GM06990 (cell line): ENCODE data around the gene ITFG1.
"Not testable (repeated sequence)": the region's sequence is repeated elsewhere in the genome, so short reads cannot be mapped to it uniquely, and the experiment has no call there.

Experiments used
- DNase-seq: peaks from one replicate; pipeline ENCODE4 v3.0.0-alpha.2; 2011; ENCODE audit not compliant: insufficient read length; ENCODE audit errors: extremely low read depth
- H3K27me3 ChIP-seq: replicated peaks from 2 replicates; pipeline ENCODE4 v1.6.0; 2011; ENCODE audit warnings: low read length; ENCODE audit not compliant: control insufficient read depth, insufficient read depth
- H3K36me3 ChIP-seq: 2 replicates; pipeline ENCODE4 v1.5.1; 2011; ENCODE audit warnings: low read length; ENCODE audit not compliant: control insufficient read depth, insufficient read depth
- H3K4me3 ChIP-seq: replicated peaks from 2 replicates; pipeline ENCODE4 v1.5.1; 2011; ENCODE audit warnings: low read depth, mild to moderate bottlenecking, control low read depth, low read length
- CTCF ChIP-seq: IDR thresholded peaks from 2 replicates; pipeline ENCODE4 v1.5.1; 2011; ENCODE audit warnings: low read length, control low read depth, mild to moderate bottlenecking, inconsistent platforms; ENCODE audit not compliant: insufficient read depth, poor library complexity, severe bottlenecking

ITFG1 gene

GRCh38 chr16:47196457-47196856 is 264.4 kb downstream of the ITFG1 start:
- Histone ChIP-seq H3K36me3 (no peaks in the 10 kb centered on the region), H3K27me3 (no peaks in the 10 kb centered on the region), H3K4me3 (no peak overlapping the region)
- no peak for TF ChIP-seq CTCF
- no peak for DNase-seq

- no peak overlapping the region for H3K4me3 ChIP-seq
These were observed 278.5 kb downstream of the ITFG1 start for GRCh38 chr16:47182318-47182717.

GRCh38 chr16:47181066-47181465 is 279.8 kb downstream of the ITFG1 start:
- not testable (repeated sequence) for DNase-seq, H3K4me3 ChIP-seq, H3K36me3 ChIP-seq, H3K27me3 ChIP-seq

More at GRCh38 chr16:47182318-47182717, 278.5 kb downstream of the ITFG1 start:
- H3K36me3 ChIP-seq: no peaks in the 10 kb centered on the region
- no peak for DNase-seq
- no peaks in the 10 kb centered on the region for H3K27me3 ChIP-seq
- no peak for TF ChIP-seq CTCF

GRCh38 chr16:47180073-47180472 is 280.8 kb downstream of the ITFG1 start:
- no peaks in the 10 kb centered on the region for H3K27me3 ChIP-seq
- H3K36me3 ChIP-seq: no peaks in the 10 kb centered on the region
- TF ChIP-seq CTCF: no peak
- H3K4me3 ChIP-seq: no peak overlapping the region
- no peak for DNase-seq

GRCh38 chr16:47175152-47175551 is 285.7 kb downstream of the ITFG1 start:
- Histone ChIP-seq H3K4me3 (no peak overlapping the region), H3K36me3 (no peaks in the 10 kb centered on the region), H3K27me3 (no peaks in the 10 kb centered on the region)
- DNase-seq: no peak
- no peak for TF ChIP-seq CTCF

GRCh38 chr16:47162670-47163420 is 298.0 kb downstream of the ITFG1 start:
- H3K4me3 ChIP-seq: no peak overlapping the region
- no peak for TF ChIP-seq CTCF
- H3K27me3 ChIP-seq: no peaks in the 10 kb centered on the region
- no peak for DNase-seq
- H3K36me3 ChIP-seq: no peaks in the 10 kb centered on the region
